GM12878 (cell line): Measurements from ENCODE around the gene DRAP1. TPM values are rescaled to one million over a fixed set of nuclear protein-coding genes. Genes with fewer than 3 reads are reported as not detected.
A peak's percentile ranks its signal among the peaks of the same experiment; 100 is the strongest.

Experiments used
- BHLHE40 ChIP-seq, 2 experiments: fragments of 450-650 bp in 1 of 2; IDR thresholded peaks; 2 replicates each; pipeline ENCODE4 v1.6.1; 2011 to 2017; ENCODE audit warnings: low read depth in 2 of 2, borderline replicate concordance in 1 of 2, improper control_type of control experiment in 1 of 2, low read length in 1 of 2, mild to moderate bottlenecking in 1 of 2
- CREB1 ChIP-seq: IDR thresholded peaks from 2 replicates; pipeline ENCODE4 v1.6.1; 2012; ENCODE audit warnings: low read depth, mild to moderate bottlenecking, inconsistent platforms
- E2F4 ChIP-seq: IDR thresholded peaks from 2 replicates; pipeline ENCODE4 v1.6.1; 2012; ENCODE audit warnings: low read depth, low read length, improper control_type of control experiment
- EED ChIP-seq: sonication (generic); IDR thresholded peaks from 2 replicates; pipeline ENCODE4 v1.6.1; 2016; ENCODE audit warnings: antibody characterized with exemption, low read depth
- ELK1 ChIP-seq: IDR thresholded peaks from 2 replicates; pipeline ENCODE4 v1.6.1; 2012; ENCODE audit warnings: low read depth, low read length, improper control_type of control experiment
- EZH2 ChIP-seq: IDR thresholded peaks from 2 replicates; pipeline ENCODE4 v1.6.1; 2012; ENCODE audit warnings: low read depth, mild to moderate bottlenecking, control low read depth, inconsistent platforms, low read length, borderline replicate concordance; ENCODE audit not compliant: control insufficient read depth
- FOS ChIP-seq: IDR thresholded peaks from 3 replicates; pipeline ENCODE4 v1.6.1; 2011; ENCODE audit warnings: borderline replicate concordance; ENCODE audit not compliant: insufficient read length; ENCODE audit errors: extremely low read depth
- FOXK2 ChIP-seq: fragments of 450-650 bp; IDR thresholded peaks from 2 replicates; pipeline ENCODE4 v1.6.1; 2017; ENCODE audit warnings: mild to moderate bottlenecking, moderate library complexity
- GATAD2B ChIP-seq: fragments of 450-650 bp; conservative IDR thresholded peaks from 2 replicates; pipeline ENCODE4 v1.6.1; 2017; ENCODE audit warnings: low read depth, mild to moderate bottlenecking, moderate library complexity
- IKZF1 ChIP-seq: fragments of 450-650 bp; conservative IDR thresholded peaks from 2 replicates; pipeline ENCODE4 v1.6.1; 2017; ENCODE audit warnings: antibody characterized with exemption, mild to moderate bottlenecking
- KDM1A ChIP-seq: fragments of 200-600 bp; sonication (generic); IDR thresholded peaks from 2 replicates; pipeline ENCODE4 v1.6.1; 2016; ENCODE audit warnings: borderline replicate concordance
- MEF2A ChIP-seq: IDR thresholded peaks from 2 replicates; pipeline ENCODE4 v1.6.1; 2011; ENCODE audit warnings: low read depth, mild to moderate bottlenecking, low read length, moderate library complexity; ENCODE audit not compliant: insufficient read depth
- NKRF ChIP-seq: fragments of 450-650 bp; conservative IDR thresholded peaks from 2 replicates; pipeline ENCODE4 v1.6.1; 2017; ENCODE audit warnings: mild to moderate bottlenecking, moderate library complexity
- POLR2A ChIP-seq: IDR thresholded peaks from 2 replicates; pipeline ENCODE4 v1.6.1; 2011; ENCODE audit warnings: low read depth, mild to moderate bottlenecking, low read length
- RAD21 ChIP-seq: IDR thresholded peaks from 2 replicates; pipeline ENCODE4 v1.6.1; 2011; ENCODE audit warnings: mild to moderate bottlenecking, low read depth, low read length, moderate library complexity; ENCODE audit not compliant: insufficient read depth
- RUNX3 ChIP-seq: IDR thresholded peaks from 2 replicates; pipeline ENCODE4 v1.6.1; 2012; ENCODE audit warnings: low read length, inconsistent platforms
- SMAD5 ChIP-seq: IDR thresholded peaks from 2 replicates; pipeline ENCODE4 v1.6.1; 2016; ENCODE audit warnings: antibody characterized with exemption, low read depth
- SRF ChIP-seq, 2 experiments: IDR thresholded peaks; 2 replicates each; pipeline ENCODE4 v1.6.1; 2011; ENCODE audit warnings: low read depth in 2 of 2, low read length in 2 of 2, mild to moderate bottlenecking in 1 of 2, moderate library complexity in 1 of 2
- STAT3 ChIP-seq: IDR thresholded peaks from 2 replicates; pipeline ENCODE4 v1.6.1; 2011; ENCODE audit warnings: low read depth, low read length, improper control_type of control experiment
- TAF1 ChIP-seq: IDR thresholded peaks from 2 replicates; pipeline ENCODE4 v1.6.1; 2011; ENCODE audit warnings: mild to moderate bottlenecking, low read depth, low read length, borderline replicate concordance
- ZBED1 ChIP-seq: IDR thresholded peaks from 2 replicates; pipeline ENCODE4 v1.6.1; 2016; ENCODE audit warnings: borderline replicate concordance
- ZBTB11 ChIP-seq: fragments of 450-650 bp; formaldehyde crosslinking; IDR thresholded peaks from 2 replicates; pipeline ENCODE4 v1.5.0; 2022; ENCODE audit warnings: mild to moderate bottlenecking, missing genetic modification characterization
- ZNF217 ChIP-seq: fragments of 450-650 bp; IDR thresholded peaks from 2 replicates; pipeline ENCODE4 v1.6.1; 2017; ENCODE audit warnings: antibody characterized with exemption, mild to moderate bottlenecking
- ZNF24 ChIP-seq: fragments of 450-650 bp; IDR thresholded peaks from 2 replicates; pipeline ENCODE4 v1.6.1; 2017; ENCODE audit warnings: antibody characterized with exemption, mild to moderate bottlenecking
- ZNF274 ChIP-seq: IDR thresholded peaks from one replicate; pipeline ENCODE4 v1.8.0; 2011; ENCODE audit not compliant: insufficient read length, insufficient read depth
- ZNF622 ChIP-seq: fragments of 450-650 bp; IDR thresholded peaks from 2 replicates; pipeline ENCODE4 v1.6.1; 2017; ENCODE audit warnings: mild to moderate bottlenecking, inconsistent platforms
- polyA plus RNA-seq, 11 experiments: library from polyadenylated mRNA; depleted of rRNA in 4 of 11; unstranded in 6 of 11; stranded (reverse) in 5 of 11; fragments of >200 nt; fragmentation: Nextera tagmentation in 4 of 11; fragmentation: Illumina TruSeq in 1 of 11; extraction: Ambion mirVana in 4 of 11; extraction: Trizol in 1 of 11; gene quantifications; 1 replicate in 1 of 11; 2 replicates in 10 of 11; pipeline versions ENCODE4 v1.2.1 to v1.2.3, GENCODE V29; 2011 to 2016; ENCODE audit warnings: inconsistent platforms in 2 of 11, missing spikeins in 2 of 11, low read depth in 1 of 11
- total RNA-seq, 4 experiments: library from RNA; depleted of rRNA in 3 of 4; stranded (reverse); fragments of >200 nt in 3 of 4; fragmentation: Illumina TruSeq in 1 of 4; extraction: Trizol in 1 of 4; gene quantifications; 2 replicates each; pipeline versions ENCODE4 v1.2.1 to v1.2.3, GENCODE V29; 2013 to 2021

Gene DRAP1
- total and polyA plus RNA-seq, 10 of the 15 experiments (the other 5 are each of a cell fraction or from before 2014, with no cell fraction given) = 9.4 to 163 (median 114) TPM

- TF ChIP-seq ZNF274 (no peak), FOXK2 (no peak), E2F4 (no peak), RAD21 (no peak), GATAD2B (0 out of 2 replicates have a peak, but pooled peaks have one; percentile 37), ZBED1 (no peak), ZNF622 (no peak), MEF2A (no peak), BHLHE40 (IDR thresholded peaks at IDR 0.05; ENCODE audit: borderline replicate concordance in 1 of 2, low read depth in 2 of 2, low read length in 1 of 2) (no peak), SRF (IDR thresholded peaks at IDR 0.05; ENCODE audit: low read depth in 2 of 2, low read length in 2 of 2) (peak in 1 of 2 experiments; percentile 18; a peak in 1 of 4 replicates), CREB1 (no peak), NKRF (no peak; the same call in 1 of the 2 replicates), ZNF24 (no peak), TAF1 (peak; percentile 38; the same call in 1 of the 2 replicates), FOS (no peak), IKZF1 (peak; percentile 66), ZNF217 (no peak), SMAD5 (no peak), EZH2 (no peak), ZBTB11 (CRISPR knock-in tag) (peak; percentile 53), POLR2A (peak; percentile 83), ELK1 (no peak; the same call in 1 of the 2 replicates), EED (no peak), STAT3 (no peak), KDM1A (no peak), RUNX3 (no peak)
Measured at GRCh38 chr11:65894034-65894591, 25.1 kb upstream of the DRAP1 start (continued).
